Islet precursor cell (in vitro differentiated cells): ENCODE results near the gene RAB31.

Experiments used
- DNase-seq: peaks from one replicate; pipeline ENCODE4 v3.0.0-alpha.2; 2018

The RAB31 gene

DNA sequence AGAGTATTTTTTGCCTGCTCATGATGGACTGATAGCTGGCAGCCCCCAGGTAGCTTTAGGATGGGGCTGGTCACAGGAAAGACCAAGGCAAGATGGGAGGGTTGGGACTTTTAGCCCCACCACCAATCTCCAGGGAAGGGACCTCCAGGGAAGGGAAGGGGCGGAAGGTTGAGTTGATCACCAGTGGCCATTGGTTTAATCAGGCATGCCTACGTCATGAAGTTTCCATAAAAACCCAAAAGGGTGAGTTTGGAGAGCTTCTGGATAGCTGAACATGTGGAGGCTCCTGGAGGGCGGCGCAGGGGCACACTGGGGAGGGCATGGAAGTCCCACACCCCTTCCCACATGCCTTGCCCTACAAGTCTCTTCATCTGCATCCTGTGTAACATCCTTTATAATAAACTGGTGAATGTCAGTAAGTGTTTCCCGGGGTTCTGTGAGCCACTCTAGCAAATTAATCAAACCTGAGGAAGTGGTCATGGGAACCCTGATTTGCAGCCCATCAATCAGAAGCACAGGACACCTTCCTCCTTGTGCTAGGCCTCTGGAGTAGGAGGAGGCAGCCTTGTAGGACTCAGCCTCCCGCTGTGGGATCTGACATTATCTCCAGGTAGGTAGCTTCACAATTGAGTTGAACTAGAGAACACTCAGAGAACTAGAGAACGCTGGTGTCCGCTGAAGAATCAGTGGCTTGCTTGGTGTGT is 30.3 kb downstream of the RAB31 start:
- peak; percentile 45 for DNase-seq

DNA sequence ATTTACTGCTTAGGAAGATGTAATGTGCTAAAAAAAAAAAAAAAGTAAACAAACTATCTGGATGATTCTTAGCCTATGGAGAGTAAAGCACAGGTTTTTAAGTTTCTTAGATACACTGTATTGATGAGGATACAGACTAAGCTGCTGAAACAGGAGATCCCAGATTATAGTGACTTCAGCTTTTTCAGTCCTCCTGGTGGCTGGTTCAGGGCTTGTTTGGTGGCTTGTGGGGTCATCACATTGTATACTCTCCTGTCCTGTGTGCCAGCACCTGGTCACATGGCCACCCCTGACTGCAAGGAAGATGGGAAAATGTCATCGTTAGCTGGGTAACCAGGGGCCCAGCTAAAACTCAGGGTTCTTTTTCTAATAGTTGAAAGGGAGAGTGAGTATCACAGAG is 31.4 kb downstream of the RAB31 start:
- DNase-seq: no peak

GRCh38 chr18:9740071-9740470 is 32.0 kb downstream of the RAB31 start:
- no peak for DNase-seq

DNA sequence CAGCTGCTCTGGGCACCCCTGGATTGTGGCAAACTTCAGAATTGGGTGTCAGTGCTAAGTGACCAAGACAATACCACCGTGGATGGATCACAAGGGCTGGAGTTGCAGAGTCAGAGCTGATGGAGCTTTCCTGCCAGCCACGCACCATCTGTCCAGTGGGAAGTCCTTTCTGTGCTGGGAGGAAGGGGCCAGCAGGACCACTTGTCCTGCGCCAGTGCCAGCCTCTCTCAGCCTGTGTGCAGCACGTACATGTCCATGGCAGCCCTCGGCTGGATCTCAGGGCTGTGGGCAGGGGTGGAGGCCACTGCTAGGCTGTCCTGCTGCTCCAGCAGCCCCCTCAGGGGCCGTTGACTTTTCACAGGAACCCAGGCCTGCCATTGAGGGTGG is 33.3 kb downstream of the RAB31 start:
- no peak for DNase-seq

- peak; percentile 92 for DNase-seq
Observed at GRCh38 chr18:9741793-9742523, 33.9 kb downstream of the RAB31 start.

DNA sequence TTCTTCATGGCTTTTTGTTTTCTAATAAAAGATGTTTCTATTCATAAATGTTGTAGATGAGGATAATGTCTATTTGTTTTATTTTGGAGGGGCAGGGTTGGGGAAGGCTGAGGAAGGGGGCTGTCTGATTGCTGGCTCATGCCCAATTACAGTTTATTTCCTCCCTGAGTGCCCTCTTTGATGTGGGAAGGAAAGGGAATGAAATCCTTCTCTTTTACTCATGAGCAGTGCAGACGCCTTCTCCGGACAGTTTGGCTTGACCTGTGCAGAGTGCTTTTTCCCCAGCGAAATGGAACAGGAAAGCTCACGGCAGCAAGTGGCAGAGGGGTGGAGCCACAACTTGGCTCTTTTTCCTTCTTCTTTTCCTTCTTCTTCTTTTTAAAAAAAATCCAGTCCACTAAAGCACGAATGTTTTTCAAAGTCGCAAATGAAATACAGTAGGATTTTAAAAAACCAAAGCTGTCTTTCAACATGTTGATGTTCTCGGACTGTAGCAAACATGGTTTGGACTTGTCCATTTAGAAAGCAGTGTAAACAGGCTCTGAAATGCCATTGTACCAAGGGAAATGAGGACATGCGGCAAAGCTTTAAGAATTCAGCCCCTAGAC is 34.5 kb downstream of the RAB31 start:
- peak; percentile 85 for DNase-seq

GRCh38 chr18:9743200-9744016 is 35.3 kb downstream of the RAB31 start:
- DNase-seq: peak; percentile 98

- no peak for DNase-seq
Observed at GRCh38 chr18:9746958-9747357, 38.9 kb downstream of the RAB31 start.

DNA sequence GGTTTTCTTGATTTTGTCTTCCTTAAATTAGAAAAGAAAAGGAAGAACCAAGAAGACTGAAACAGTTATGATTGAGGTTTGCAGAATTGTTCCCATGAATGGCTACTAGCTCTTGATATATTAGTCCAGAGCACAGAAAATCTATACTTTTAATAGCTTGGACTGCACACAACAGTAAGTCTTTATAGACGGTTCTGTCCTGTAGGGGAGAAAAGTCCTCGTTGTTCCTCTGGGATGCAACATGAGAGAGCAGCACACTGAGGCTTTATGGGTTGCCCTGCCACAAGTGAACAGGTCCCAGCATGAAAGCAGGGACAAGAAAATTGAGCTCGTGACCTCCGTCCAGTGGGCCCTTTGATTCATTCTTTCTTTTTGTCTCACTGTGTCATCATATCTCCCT is 41.5 kb downstream of the RAB31 start:
- no peak for DNase-seq

GRCh38 chr18:9750112-9750511 is 42.0 kb downstream of the RAB31 start:
- peak; percentile 29 for DNase-seq

GRCh38 chr18:9750606-9751304 is 42.7 kb downstream of the RAB31 start:
- peak; percentile 2 for DNase-seq

GRCh38 chr18:9751371-9752031 is 43.4 kb downstream of the RAB31 start:
- peak; percentile 32 for DNase-seq

GRCh38 chr18:9753846-9754245 is 45.7 kb downstream of the RAB31 start:
- peak; percentile 29 for DNase-seq

DNA sequence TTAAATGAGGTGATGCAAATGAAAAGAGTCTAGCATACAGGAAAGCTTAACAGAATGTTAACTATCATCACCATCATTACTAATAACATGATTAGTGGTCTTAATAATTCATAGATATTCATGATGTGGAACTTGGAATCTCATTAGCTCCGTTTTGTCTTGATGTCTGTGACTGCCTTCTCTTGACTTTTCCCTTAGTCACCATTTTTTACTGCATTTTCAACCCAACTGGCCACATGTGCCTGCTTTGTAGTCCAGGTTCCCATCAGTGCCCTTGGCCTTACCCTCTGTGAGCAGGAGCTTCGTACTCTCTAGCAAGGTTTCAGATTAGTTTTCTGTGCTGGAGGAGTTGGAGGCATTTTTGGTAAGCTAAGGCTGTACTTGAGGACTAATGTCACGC is 47.0 kb downstream of the RAB31 start:
- no peak for DNase-seq

DNA sequence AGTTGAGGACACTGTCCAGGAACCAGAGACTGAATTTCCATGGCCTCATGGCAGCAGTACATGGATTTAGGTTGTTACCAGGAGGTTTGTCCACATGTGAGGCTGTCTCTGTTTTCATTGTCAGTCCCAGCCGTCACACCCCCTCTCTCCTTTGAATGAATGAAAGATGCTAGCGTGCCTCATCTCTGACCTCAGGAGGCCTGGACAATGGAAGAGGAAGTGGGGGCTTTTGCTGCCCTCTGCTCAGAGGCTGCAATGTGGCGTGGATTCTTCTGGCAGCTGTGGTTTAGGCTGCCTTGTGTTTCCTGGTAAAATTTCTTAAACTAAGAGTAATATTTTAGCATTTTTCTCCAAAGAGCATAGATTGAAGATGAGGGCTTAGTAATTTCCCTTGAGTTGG is 47.5 kb downstream of the RAB31 start:
- DNase-seq: peak; percentile 45

DNA sequence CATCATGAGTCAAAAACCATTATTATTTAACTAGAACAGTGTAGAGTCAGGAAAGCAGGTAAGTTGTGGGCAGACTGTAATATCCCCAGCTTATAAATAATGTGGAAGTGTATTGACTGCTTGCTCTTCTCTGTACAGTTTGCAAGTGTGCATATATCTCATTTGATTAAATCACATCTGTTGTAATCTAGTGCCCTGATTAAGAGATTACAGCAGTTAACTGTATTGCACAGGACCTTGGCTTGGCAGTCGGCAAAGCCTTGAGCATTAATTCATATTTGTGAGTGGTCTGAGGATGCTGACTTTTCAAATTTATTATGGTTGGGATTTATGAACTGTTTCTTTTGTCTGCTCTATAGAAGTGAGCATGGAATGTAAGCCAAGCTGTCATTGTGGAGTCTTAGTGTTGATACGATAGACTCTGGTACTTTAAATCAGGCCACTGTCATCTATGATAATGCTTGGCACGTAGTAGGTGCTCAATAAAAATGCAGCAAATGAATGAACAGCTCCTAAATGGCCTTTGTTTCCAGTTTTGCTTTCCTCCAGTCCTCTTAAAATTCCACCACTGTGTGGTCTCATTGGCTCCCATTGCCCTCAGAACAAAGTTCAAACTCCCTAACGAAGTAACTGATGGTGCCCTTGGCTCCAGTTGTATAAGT is 48.3 kb downstream of the RAB31 start:
- peak; percentile 4 for DNase-seq

DNA sequence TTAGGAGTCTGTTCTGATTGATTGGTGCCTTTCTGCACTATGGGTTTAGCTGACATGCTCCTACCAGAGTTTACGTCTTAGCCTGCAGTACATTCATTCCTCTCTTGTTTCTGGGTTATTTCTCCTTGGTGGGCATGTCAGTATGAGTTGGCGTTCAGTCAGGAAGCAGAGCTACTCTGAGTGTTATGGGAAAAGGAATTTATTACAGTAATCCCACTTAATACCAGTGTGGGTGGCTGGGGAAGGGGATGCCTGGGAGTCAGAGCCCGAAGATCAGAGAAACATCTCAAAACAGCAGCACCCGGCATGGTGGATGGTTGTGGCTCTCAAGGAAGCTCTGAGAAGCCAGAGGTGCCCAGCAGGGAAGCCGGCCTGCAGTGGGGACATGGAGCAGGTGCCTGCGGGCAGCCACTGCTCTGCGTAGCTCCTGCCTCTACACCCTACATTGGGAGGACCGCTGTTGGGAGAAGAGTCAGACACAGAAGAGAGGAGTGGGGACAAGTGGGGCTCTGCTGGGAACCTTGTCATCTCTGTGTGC is 48.9 kb downstream of the RAB31 start:
- DNase-seq: peak; percentile 50

DNA sequence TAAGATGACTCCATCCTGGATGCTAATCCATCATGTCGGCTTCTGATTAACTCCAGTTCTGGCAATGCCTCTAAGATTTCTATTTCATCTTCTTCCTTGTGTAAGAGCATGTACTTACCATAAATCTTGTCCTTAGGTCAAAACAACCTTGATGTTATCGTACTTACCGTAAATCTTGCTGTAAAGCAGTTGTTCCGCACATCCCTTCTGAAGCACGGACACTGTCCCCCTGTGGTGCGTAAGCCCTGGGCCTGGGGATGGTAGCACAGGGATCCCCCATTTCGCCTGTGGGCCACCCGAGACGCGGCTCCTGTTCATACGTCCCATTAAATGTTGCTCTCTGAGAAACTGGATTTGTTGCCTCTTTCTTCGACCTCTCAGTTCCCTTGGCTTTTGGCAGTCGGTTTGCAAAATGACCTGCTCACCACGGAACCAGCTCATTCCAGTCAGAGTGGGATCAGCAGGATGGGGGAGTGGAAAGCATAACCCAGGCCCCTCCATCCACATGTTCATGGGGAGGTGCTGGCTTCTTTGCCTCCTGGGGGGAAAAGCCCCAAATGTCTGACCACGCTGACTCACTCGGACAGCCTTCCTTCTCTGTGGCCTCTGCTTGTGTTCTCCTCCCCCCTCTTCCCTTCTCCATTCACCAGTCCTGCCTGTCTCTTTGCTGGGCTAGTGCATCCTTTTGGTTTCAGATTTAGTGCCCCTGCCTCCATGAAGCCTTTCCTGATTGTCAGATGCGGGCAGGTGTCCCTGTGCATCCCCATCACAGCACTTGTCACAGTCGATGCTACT is 49.9 kb downstream of the RAB31 start:
- peak; percentile 51 for DNase-seq

DNA sequence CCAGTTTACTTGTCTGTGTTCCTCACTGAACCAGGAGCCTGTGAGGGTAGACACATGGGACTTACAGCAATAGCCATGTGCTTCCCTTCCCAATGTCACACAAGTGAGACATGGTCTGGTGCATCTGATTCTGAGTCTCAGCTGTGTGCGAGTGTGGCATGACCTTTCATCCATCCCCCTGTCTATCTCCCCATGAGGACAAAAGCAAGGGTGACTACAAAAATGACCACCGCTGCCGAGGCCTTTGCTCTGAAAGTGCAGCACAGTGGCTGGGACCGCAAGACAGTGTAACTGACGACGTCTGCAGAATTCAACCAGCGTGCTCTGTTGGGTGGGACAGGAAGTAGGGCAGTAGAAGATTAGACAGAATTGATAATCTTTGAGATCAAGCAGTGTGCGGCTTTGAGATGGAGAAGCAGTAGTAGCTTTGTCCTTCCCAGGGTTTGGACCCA is 50.5 kb downstream of the RAB31 start:
- peak; percentile 22 for DNase-seq

DNA sequence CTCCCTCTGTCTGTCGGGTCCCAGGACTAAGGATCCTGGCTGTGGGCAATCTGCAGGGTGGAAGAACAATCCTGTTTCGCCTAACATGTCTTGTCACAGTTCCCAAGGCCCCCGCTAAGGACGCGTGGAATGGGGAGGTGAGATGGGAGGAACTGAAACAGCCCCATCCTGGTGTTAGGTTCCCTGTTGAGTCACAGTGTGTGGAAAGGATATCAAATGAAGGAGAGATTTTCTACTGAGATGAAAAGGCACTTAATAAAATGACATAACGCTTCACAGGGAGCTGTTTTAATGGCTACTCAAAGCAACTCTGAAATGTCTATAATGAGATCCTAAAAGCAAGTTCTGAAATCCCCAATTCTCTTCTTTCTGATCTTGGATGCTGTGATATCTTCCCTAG is 52.5 kb downstream of the RAB31 start:
- DNase-seq: peak; percentile 25
